GM12891 (cell line): ENCODE data around the gene ODAD4.

Source experiments
- POLR2A ChIP-seq: IDR thresholded peaks from 2 replicates; pipeline ENCODE4 v1.6.1; 2011; ENCODE audit warnings: low read depth, low read length, control low read depth
- POLR2AphosphoS5 ChIP-seq: IDR thresholded peaks from 2 replicates; pipeline ENCODE4 v1.6.1; 2011; ENCODE audit warnings: low read depth, low read length, control low read depth
- POU2F2 ChIP-seq: IDR thresholded peaks from 2 replicates; pipeline ENCODE4 v1.6.1; 2011; ENCODE audit warnings: low read depth, mild to moderate bottlenecking, control low read depth, low read length, moderate library complexity
- TAF1 ChIP-seq: IDR thresholded peaks from 2 replicates; pipeline ENCODE4 v1.6.1; 2011; ENCODE audit warnings: low read depth, low read length, control low read depth

GRCh38 chr17:41895617-41896016 is 34.8 kb upstream of the ODAD4 start:
- TF ChIP-seq POU2F2 (no peak), POLR2A (no peak), POLR2AphosphoS5 (no peak), TAF1 (no peak)
